ENCODE data around the gene FKBP1B.
A peak's percentile ranks its signal among the peaks of the same experiment; 100 is the strongest.
"Not testable (repeated sequence)": the region's sequence is repeated elsewhere in the genome, so short reads cannot be mapped to it uniquely, and the experiment has no call there.

FKBP1B gene

GRCh38 chr2:24022975-24023575 is 26.5 kb upstream of the FKBP1B start:
- no peak for DNase-seq

- no peak for DNase-seq
Measured at GRCh38 chr2:24024018-24024417, 25.5 kb upstream of the FKBP1B start.

- no peak for DNase-seq
Measured at GRCh38 chr2:24024996-24025663, 24.4 kb upstream of the FKBP1B start.

- no peak for DNase-seq
Measured at GRCh38 chr2:24026233-24026632, 23.3 kb upstream of the FKBP1B start.

GRCh38 chr2:24038786-24039499 is 10.6 kb upstream of the FKBP1B start:
- no peak for DNase-seq

GRCh38 chr2:24040511-24040910 is 9.0 kb upstream of the FKBP1B start:
- DNase-seq = no peak

DNA sequence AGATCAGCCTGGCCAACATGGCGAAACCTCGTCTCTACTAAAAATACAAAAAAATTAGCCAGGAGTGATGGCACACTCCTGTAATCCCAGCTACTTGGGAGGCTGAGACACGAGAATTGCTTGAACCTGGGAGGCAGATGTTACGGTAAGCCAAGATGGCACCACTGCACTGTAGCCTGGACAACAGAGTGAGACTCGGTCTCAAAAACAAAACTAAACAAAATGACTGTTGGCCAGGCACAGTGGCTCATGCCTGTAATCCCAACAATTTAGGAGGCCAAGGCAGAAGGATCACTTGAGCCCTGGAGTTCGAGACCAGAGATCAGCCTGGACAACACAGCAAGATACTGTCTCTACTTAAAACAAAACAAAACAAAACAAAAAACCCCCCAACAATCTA is 6.4 kb upstream of the FKBP1B start:
- DNase-seq = not testable (repeated sequence)

GRCh38 chr2:24045511-24046508 is 3.7 kb upstream of the FKBP1B start:
- no peak for DNase-seq

DNA sequence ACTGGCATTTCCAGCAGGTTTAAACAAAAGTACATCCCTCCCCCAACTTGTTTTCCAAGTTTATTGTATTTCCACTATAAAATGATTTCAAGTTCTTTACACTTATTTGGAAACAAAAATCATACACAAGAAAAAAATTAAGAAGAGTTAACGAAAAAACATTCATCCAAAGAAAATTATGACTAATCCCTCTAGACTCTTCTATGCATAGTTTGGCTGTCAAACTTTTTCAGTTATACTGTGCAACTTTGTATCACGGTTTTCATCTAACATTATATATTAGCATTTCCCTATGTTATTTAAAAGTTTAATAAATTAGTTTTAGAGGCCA is 3.0 kb upstream of the FKBP1B start:
- DNase-seq = no peak

GRCh38 chr2:24046930-24047702 is 2.4 kb upstream of the FKBP1B start, which contains the start of gene WDCP:
WDCP (minus strand) TSS chr2:24047391; CDS start chr2:24039494, 7,897 bp downstream.
- peak; percentile 93 for DNase-seq

- no peak for DNase-seq
Measured at GRCh38 chr2:24047703-24048033, 1.9 kb upstream of the FKBP1B start.

GRCh38 chr2:24048769-24049484 is 614 bp upstream of the FKBP1B start:
- no peak for DNase-seq

GRCh38 chr2:24050041-24050979 is 769 bp downstream of the FKBP1B start:
- no peak for DNase-seq

DNA sequence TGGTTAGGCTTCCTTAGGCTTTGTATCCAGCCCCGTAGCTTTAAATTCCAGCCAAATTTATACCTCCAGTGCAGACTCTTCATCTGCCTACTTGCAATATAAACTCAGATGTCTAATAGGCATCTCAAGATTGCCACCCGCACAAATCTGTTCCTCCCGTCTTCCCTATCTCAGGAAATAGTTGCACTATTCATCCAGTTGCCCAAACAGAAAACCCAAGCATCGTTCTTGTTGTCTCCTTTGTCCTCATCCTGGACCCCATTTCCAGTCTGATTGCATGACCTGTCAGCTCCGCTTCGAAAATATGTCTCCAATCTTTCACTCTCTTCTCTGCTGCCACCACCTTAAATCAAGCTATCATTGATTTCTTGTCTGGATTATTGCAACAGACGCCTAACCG is 2.3 kb downstream of the FKBP1B start:
- no peak for DNase-seq

- no peak for DNase-seq
Measured at GRCh38 chr2:24052951-24053350, 3.4 kb downstream of the FKBP1B start.

GRCh38 chr2:24054366-24055010 is 4.9 kb downstream of the FKBP1B start:
- no peak for DNase-seq

- DNase-seq = no peak
Measured at GRCh38 chr2:24055750-24056149, 6.2 kb downstream of the FKBP1B start.

DNA sequence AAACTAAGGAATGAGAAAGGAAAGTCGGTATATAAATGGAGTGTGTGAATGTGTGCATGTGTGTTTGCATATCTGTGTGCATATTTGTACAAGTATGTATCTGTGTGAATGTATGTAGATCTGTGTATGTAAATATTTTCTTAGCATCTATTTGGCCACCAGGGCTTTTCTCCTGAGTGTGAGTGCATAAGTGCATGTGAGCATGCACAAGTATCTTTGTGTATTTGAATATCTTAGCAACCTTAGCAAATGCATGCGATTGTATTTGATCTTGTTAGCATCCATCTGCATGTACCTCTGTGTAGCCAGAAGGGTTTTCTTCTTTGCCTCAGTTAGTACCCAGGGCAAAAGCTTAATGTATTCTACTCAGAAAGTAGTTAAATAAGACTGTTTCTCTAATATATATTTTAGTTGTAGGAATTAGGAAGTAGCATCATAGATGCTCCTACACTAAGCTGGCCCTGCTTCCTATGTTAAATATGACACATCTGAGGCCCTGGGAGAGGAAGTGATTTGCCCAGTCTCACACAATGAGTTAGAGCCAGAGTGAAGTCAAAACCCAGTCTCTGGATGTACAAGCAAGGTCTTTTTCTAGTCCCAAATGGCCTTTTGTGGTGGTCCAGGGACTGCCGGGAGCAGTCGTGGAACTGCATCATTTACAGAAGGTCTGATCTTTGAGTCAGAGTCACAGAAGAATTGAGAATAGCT is 9.2 kb downstream of the FKBP1B start:
- DNase-seq = no peak

DNA sequence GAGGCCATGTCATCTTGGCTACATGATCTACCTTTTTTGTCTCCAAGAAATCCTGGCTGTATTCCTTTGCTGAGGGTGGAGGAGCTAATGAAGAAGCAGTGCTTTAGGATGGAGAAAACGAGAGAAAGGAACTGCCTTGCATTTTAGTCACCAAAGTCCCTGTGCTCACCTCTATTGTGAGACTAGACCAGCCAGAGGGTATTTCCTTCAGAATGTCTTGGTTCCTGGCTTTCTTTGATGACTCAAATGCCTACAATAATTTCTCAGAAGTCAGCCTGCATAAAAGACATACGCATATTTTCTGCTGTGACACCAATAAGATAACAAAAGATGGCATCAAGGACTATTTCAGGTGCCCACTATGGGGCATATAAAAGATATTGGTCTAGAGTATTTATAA is 15.8 kb downstream of the FKBP1B start:
- no peak for DNase-seq
